NT2/D1 (cell line): ENCODE results near the gene RSPH10B2.
"Not testable (repeated sequence)": the region's sequence is repeated elsewhere in the genome, so short reads cannot be mapped to it uniquely, and the experiment has no call there.

Experiments used
- SUZ12 ChIP-seq: IDR thresholded peaks from 2 replicates; pipeline ENCODE4 v1.6.1; 2011; ENCODE audit not compliant: insufficient read length, insufficient read depth; ENCODE audit errors: extremely low read depth
- YY1 ChIP-seq: IDR thresholded peaks from 2 replicates; pipeline ENCODE4 v1.6.1; 2011; ENCODE audit not compliant: insufficient read length, insufficient read depth

GRCh38 chr7:6798047-6798446 is 44.1 kb downstream of the RSPH10B2 start:
- not testable (repeated sequence) for TF ChIP-seq YY1, SUZ12
